ENCODE results near the gene ARMC9. TPM values are rescaled to one million over a fixed set of nuclear protein-coding genes. Genes with fewer than 3 reads are reported as not detected.
"Not testable (repeated sequence)": the region's sequence is repeated elsewhere in the genome, so short reads cannot be mapped to it uniquely, and the experiment has no call there.

ARMC9 gene
- total RNA-seq, 1 donor from 2014 or later = 9.0 TPM

GRCh38 chr2:231246171-231246842, 47.9 kb downstream of the ARMC9 start:
- intact Hi-C loops (cut with micrococcal nuclease) = no loop called here
- H3K36me3 Mint-ChIP-seq (ENCODE audit: low read depth) = no peaks in the 10 kb centered on the region
- POLR2A ChIA-PET = interaction anchor here (0.7 to 0.9 kb wide), 2 partner anchors 8 to 147 kb away, joined by 3 to 5 read pairs; no protein-coding TSS in a partner anchor
- CTCF ChIA-PET = interaction anchor here (1.3 to 2.0 kb wide), 3 partner anchors 149 to 166 kb away, joined by 3 to 4 read pairs (median 3); no protein-coding TSS in a partner anchor
- H3K4me1 Mint-ChIP-seq = no peaks in the 10 kb centered on the region
- H3K27ac Mint-ChIP-seq = no peak overlapping the region
- no peak for DNase-seq
- no peak overlapping the region for H3K4me3 Mint-ChIP-seq
- no peak for ATAC-seq (ENCODE audit: low read depth)
- H3K9me3 Mint-ChIP-seq = no peaks in the 10 kb centered on the region
- no peak for TF ChIP-seq CTCF (IDR thresholded peaks at IDR 0.05)
- H3K27me3 Mint-ChIP-seq = no peaks in the 10 kb centered on the region

GRCh38 chr2:231250146-231250545, 51.7 kb downstream of the ARMC9 start:
- no peaks in the 10 kb centered on the region for H3K4me1 Mint-ChIP-seq
- DNase-seq (no peak), ATAC-seq (ENCODE audit: low read depth) (no peak)
- ChIA-PET CTCF (interaction anchor here (1.4 kb wide), 2 partner anchors 22 to 163 kb away, joined by 3 to 4 read pairs; no protein-coding TSS in a partner anchor), POLR2A (no interaction called here)
- intact Hi-C loops (cut with micrococcal nuclease) = no loop called here
- no peaks in the 10 kb centered on the region for H3K9me3 Mint-ChIP-seq
- no peak for TF ChIP-seq CTCF (IDR thresholded peaks at IDR 0.05)
- no peaks in the 10 kb centered on the region for H3K27me3 Mint-ChIP-seq
- no peak overlapping the region for H3K4me3 Mint-ChIP-seq
- no peaks in the 10 kb centered on the region for H3K36me3 Mint-ChIP-seq (ENCODE audit: low read depth)
- H3K27ac Mint-ChIP-seq = no peak overlapping the region

- ATAC-seq (ENCODE audit: low read depth) (no peak), DNase-seq (no peak)
- no peak overlapping the region for H3K27ac Mint-ChIP-seq
- no peaks in the 10 kb centered on the region for H3K9me3 Mint-ChIP-seq
- TF ChIP-seq CTCF (IDR thresholded peaks at IDR 0.05) = no peak
- no peaks in the 10 kb centered on the region for H3K36me3 Mint-ChIP-seq (ENCODE audit: low read depth)
- H3K4me3 Mint-ChIP-seq = no peak overlapping the region
- CTCF ChIA-PET = interaction anchor here (1.4 kb wide), 1 partner anchor 22 kb away, joined by 3 read pairs; no protein-coding TSS in a partner anchor
- intact Hi-C loops (cut with micrococcal nuclease) = no loop called here
- POLR2A ChIA-PET = no interaction called here
- no peaks in the 10 kb centered on the region for H3K4me1 Mint-ChIP-seq
- H3K27me3 Mint-ChIP-seq = no peaks in the 10 kb centered on the region
Observed at GRCh38 chr2:231250698-231251097, 52.3 kb downstream of the ARMC9 start.

- H3K27ac Mint-ChIP-seq; H3K4me3 Mint-ChIP-seq; H3K27me3 Mint-ChIP-seq; H3K9me3 Mint-ChIP-seq; POLR2A ChIA-PET; intact Hi-C loops (cut with micrococcal nuclease); H3K4me1 Mint-ChIP-seq; ATAC-seq (ENCODE audit: low read depth); H3K36me3 Mint-ChIP-seq (ENCODE audit: low read depth); DNase-seq: not testable (repeated sequence)
- CTCF ChIA-PET = interaction anchor here (0.7 kb wide), 1 partner anchor 9 kb away, joined by 5 read pairs; no protein-coding TSS in a partner anchor
Observed at GRCh38 chr2:231253292-231253691, 54.9 kb downstream of the ARMC9 start.

- POLR2A ChIA-PET = no interaction called here
Observed at GRCh38 chr2:231256494-231256893, 58.1 kb downstream of the ARMC9 start.

More at GRCh38 chr2:231256494-231256893, 58.1 kb downstream of the ARMC9 start:
- H3K4me1 Mint-ChIP-seq = no peaks in the 10 kb centered on the region
- ATAC-seq (ENCODE audit: low read depth) (no peak), DNase-seq (no peak)
- no peaks in the 10 kb centered on the region for H3K9me3 Mint-ChIP-seq
- H3K36me3 Mint-ChIP-seq (ENCODE audit: low read depth) = no peaks in the 10 kb centered on the region
- H3K27ac Mint-ChIP-seq = no peak overlapping the region
- CTCF ChIA-PET = no interaction called here
- no peak for TF ChIP-seq CTCF (IDR thresholded peaks at IDR 0.05)
- no peaks in the 10 kb centered on the region for H3K27me3 Mint-ChIP-seq
- no peak overlapping the region for H3K4me3 Mint-ChIP-seq
- intact Hi-C loops (cut with micrococcal nuclease) = no loop called here
